OCI-LY1 (cell line): ENCODE measurements around the gene DENND1A.

Experiments used
- CTCF ChIP-seq: fragments of 200-600 bp; sonication (generic), shearing (Covaris generic); IDR thresholded peaks from 2 replicates; pipeline ENCODE4 v1.5.1; 2017; ENCODE audit warnings: mild to moderate bottlenecking, antibody characterized with exemption, low read length, moderate library complexity, mixed read lengths
- EZH2 ChIP-seq: fragments of 200-600 bp; sonication (generic), shearing (Covaris generic); IDR thresholded peaks from 2 replicates; pipeline ENCODE4 v1.8.0; 2017; ENCODE audit warnings: borderline replicate concordance, mixed run types, mild to moderate bottlenecking, antibody characterized with exemption, low read length, moderate library complexity, mixed read lengths

GRCh38 chr9:123871781-123872180, 58.1 kb downstream of the DENND1A start:
- TF ChIP-seq CTCF: no peak
- no peak for TF ChIP-seq EZH2
